ENCODE measurements around the gene NAT9. TPM values are rescaled to one million over a fixed set of nuclear protein-coding genes. Genes with fewer than 3 reads are reported as not detected.

Gene NAT9
- polyA plus RNA-seq, 1 experiment = 33.6 TPM

GRCh38 chr17:74790161-74791058 is 14.3 kb upstream of the NAT9 start:
- ChIA-PET POLR2A (no interaction called here), CTCF (interaction anchor here (0.6 to 9.0 kb wide), 43 partner anchors 8 to 1990 kb away, joined by 3 to 198 read pairs (median 5); partner anchors contain the start of genes GRIN2C, NAT9 and OTOP2)
- no peak for TF ChIP-seq CTCF (IDR thresholded peaks at IDR 0.05; ENCODE audit: low read depth, low read length)
- Histone ChIP-seq H3K27me3 (ENCODE audit: control insufficient read depth, insufficient read depth, low read length) (no peaks in the 10 kb centered on the region), H3K9me3 (ENCODE audit: control insufficient read depth, insufficient read depth, low read length) (no peaks in the 10 kb centered on the region), H3K27ac (ENCODE audit: low read depth, low read length) (no peak overlapping the region), H3K4me3 (ENCODE audit: low read depth, low read length) (no peak overlapping the region)
- DNase-seq (ENCODE audit: low read depth, low spot score) = no peak

- POLR2A ChIA-PET = no interaction called here
- CTCF ChIA-PET = interaction anchor here (1.7 kb wide), 1 partner anchor 79 kb away, joined by 7 read pairs; no protein-coding TSS in a partner anchor
- Histone ChIP-seq H3K27ac (ENCODE audit: low read depth, low read length) (no peak overlapping the region), H3K9me3 (ENCODE audit: control insufficient read depth, insufficient read depth, low read length) (no peaks in the 10 kb centered on the region), H3K4me3 (ENCODE audit: low read depth, low read length) (no peak overlapping the region), H3K27me3 (ENCODE audit: control insufficient read depth, insufficient read depth, low read length) (no peaks in the 10 kb centered on the region)
- no peak for DNase-seq (ENCODE audit: low read depth, low spot score)
- no peak for TF ChIP-seq CTCF (IDR thresholded peaks at IDR 0.05; ENCODE audit: low read depth, low read length)
Measured at GRCh38 chr17:74786431-74787055, 10.4 kb upstream of the NAT9 start.

GRCh38 chr17:74785981-74786360 is 9.8 kb upstream of the NAT9 start:
- no peak for TF ChIP-seq CTCF (IDR thresholded peaks at IDR 0.05; ENCODE audit: low read depth, low read length)
- no peaks in the 10 kb centered on the region for H3K27me3 ChIP-seq (ENCODE audit: control insufficient read depth, insufficient read depth, low read length)
- H3K4me3 ChIP-seq (ENCODE audit: low read depth, low read length) = no peak overlapping the region
- ChIA-PET CTCF (interaction anchor here (1.1 to 1.7 kb wide), 2 partner anchors 76 to 80 kb away, joined by 4 to 7 read pairs; no protein-coding TSS in a partner anchor), POLR2A (no interaction called here)
- no peaks in the 10 kb centered on the region for H3K9me3 ChIP-seq (ENCODE audit: control insufficient read depth, insufficient read depth, low read length)
- DNase-seq (ENCODE audit: low read depth, low spot score) = no peak
- no peak overlapping the region for H3K27ac ChIP-seq (ENCODE audit: low read depth, low read length)

- CTCF ChIA-PET = interaction anchor here (0.6 to 1.7 kb wide), 3 partner anchors 9 to 80 kb away, joined by 3 to 7 read pairs (median 4); partner anchors contain the start of gene NAT9
- no peak for TF ChIP-seq CTCF (IDR thresholded peaks at IDR 0.05; ENCODE audit: low read depth, low read length)
- Histone ChIP-seq H3K4me3 (ENCODE audit: low read depth, low read length) (no peak overlapping the region), H3K9me3 (ENCODE audit: control insufficient read depth, insufficient read depth, low read length) (no peaks in the 10 kb centered on the region), H3K27ac (ENCODE audit: low read depth, low read length) (no peak overlapping the region), H3K27me3 (ENCODE audit: control insufficient read depth, insufficient read depth, low read length) (no peaks in the 10 kb centered on the region)
- no peak for DNase-seq (ENCODE audit: low read depth, low spot score)
- POLR2A ChIA-PET = no interaction called here
Measured at GRCh38 chr17:74785096-74785980, 9.2 kb upstream of the NAT9 start.
